HT-29 (cell line): ENCODE data around the gene GDF7. TPM values are rescaled to one million over a fixed set of nuclear protein-coding genes. Genes with fewer than 3 reads are reported as not detected.

Experiments used
- DNase-seq: peaks from one replicate; pipeline ENCODE4 v3.0.0-alpha.2; 2015; ENCODE audit warnings: low spot score
- total RNA-seq: library from RNA; depleted of rRNA; stranded (reverse); fragments of >200 nt; shearing (Covaris generic); gene quantifications from 2 replicates; pipeline ENCODE4 v1.2.3, GENCODE V29; 2014

GDF7 gene
- total RNA-seq, 1 experiment from 2014 or later: not detected

DNA sequence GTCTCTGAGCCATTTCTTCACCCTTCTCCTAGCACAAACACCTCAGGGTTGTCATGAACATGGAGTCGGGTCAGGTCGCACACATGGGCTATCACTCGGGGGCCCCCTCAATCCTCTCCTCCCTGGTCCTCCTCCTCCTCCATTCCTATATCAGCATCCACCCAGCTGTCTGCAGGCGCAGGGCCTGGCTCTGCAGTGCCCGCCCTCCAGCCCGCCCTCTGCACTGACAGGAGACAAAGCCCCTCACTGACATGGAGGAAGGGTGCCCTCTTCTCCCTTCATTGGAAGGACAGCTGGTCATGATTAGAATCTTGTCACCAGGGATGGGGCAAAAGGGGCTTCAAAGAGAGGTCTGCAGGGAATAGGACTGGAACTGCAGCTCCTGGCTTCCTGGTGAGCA, 37.8 kb upstream of the GDF7 start:
- no peak for DNase-seq

DNA sequence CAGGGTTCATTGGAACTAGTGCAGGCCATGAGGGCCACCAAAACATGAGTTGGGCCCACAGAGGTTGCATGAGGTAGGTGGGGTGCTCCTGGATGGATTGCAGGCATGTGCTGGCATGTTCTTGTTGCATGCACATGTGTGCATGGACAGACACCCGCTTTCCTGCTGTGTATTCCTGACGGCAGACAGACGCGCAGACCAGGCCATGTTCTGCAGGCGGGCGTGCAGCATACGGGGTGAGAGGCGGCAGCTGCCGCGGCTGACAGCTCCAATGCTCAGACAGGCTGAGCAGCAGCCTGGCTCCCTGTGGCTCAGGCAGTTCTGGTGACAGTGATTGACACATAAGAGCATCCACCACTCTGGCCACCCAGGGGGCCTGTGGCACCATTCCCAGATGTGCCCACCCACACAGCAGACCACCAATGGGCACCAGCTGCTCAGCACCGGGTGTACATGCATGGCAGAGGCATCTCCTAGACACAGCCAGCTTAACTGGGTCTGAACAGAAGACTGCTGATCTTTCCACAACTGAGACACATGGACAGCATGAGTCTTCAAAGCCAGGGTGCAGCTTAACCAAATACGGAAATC, 37.3 kb upstream of the GDF7 start:
- no peak for DNase-seq

DNA sequence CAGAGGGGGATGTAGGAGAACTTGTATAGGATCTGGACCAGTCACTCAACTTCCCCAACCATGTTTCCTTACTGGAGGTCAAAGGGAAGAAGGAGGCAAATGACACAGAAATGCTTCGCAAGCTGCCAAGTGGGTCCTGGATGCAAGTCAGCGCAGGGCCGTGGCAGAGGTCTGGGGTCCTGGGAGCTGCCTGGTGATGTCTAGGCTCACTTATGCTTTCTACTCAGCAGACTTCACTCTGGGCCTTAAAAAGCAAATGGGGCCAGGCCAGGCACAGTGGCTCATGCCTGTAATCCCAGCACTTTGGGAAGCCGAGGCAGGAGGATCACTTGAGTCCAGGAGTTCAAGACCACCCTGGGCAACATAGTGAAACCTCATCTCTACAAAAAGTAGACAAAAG, 36.0 kb upstream of the GDF7 start:
- DNase-seq: no peak

DNA sequence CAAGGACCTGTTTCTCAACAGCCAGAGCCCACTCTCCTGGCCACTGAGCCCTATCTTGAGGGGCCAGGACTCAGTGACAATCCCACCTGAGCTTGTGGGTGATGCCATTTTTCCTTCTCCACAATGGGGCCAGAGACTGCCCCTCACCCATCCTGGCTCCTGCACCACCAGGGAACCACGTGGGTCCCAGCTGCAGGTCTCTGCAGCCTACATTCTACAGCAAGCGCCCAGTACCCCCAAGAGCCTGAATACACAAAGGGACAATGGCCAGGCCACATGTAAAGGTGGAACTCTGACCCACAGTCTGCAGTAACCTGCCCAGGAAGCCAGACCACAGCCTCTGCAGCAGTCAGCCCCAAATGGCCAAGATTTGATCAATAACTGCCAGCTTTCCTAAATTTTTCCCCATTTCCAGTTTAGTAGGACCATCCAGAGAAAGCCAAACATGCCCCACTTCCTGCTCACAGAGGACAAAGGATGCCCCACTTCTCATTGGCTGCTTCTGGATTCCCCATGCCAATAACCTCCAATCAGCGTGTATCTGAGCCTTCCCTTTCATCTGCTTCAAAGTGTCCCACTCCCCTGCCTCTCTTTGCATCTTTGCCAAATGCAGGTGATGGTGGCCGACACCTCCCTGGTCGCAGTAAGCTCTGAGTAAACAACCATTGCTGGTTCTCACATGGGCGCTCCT, 35.2 kb upstream of the GDF7 start:
- DNase-seq: no peak

DNA sequence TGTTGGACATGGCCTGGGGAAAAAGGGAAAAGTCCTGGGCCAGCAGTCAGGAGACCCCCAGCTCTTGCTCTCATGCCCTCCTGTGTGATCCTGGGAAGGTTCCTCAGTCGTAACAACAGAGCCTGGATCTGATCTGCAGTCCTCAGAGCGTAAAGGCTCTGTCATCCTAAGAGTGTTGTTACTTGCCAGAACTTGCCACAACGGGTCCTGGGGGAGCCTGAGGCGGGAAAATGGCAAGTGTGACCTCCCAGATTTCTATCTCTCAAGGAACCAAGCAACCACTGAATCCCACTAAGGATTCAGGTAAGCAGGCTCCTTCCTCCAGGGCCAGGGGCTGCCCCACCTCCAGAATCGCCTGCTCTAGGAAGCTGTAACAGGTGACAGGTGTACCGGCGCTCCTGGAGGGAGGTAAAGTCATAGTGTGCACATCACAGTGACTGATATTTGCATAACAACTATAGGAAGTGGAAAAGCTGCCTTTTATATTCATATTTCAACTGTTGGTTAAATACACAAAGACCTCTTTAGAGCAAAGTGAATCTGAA, 34.4 kb upstream of the GDF7 start:
- no peak for DNase-seq

DNA sequence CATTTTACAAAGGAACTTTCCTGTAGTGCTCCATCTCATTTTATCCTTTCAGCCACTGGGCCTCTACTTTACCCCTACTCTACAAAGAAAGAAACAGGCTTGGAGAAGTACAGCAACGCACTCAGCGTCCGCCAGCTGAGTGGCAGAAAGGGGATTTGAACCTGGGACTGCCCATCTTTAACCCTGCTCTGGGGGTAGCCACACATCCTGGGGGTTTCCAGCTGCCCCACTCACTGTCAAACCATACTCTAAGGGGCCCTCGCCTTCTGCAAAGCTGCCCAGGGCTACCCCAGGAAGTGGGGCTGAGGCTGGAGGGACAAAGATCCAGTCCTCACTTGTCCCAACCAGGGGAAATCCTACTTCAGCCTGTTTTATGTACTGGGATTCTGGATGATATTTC, 33.9 kb upstream of the GDF7 start:
- DNase-seq: no peak

DNA sequence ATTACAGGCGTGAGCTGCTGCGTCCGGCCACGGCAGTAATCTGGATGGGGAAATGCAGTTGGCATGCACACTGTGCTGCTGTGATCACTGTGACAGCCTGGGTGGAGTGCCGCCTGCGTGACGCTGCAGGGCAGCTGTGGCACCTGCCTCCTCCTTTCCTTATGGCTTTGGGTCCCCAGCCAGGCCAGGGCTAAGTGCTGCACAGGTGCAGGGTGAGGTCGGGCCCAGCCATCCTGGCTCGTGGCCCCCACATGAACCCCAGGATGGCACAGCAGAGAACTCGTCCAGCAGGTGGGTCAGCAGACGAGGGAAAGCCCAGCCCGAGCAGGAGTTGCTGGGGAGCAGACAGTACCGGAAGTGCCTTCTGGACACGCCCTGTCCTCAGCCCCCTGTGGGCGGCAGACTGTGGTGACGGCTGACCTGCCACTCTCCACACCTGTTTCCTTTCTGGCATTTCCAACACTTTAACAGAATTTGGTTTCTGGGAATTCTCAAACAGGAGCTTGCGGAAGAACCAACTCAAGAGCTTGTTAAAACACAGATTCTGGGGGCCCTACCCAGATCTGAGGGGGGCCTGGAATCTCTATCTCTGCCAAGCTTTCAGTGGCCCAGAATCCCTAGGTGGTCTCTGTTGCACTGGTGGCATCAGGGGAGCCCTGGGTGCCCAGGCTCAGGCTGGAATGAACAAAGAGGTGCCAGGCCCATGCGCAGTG, 33.0 kb upstream of the GDF7 start:
- DNase-seq: peak; percentile 90

DNA sequence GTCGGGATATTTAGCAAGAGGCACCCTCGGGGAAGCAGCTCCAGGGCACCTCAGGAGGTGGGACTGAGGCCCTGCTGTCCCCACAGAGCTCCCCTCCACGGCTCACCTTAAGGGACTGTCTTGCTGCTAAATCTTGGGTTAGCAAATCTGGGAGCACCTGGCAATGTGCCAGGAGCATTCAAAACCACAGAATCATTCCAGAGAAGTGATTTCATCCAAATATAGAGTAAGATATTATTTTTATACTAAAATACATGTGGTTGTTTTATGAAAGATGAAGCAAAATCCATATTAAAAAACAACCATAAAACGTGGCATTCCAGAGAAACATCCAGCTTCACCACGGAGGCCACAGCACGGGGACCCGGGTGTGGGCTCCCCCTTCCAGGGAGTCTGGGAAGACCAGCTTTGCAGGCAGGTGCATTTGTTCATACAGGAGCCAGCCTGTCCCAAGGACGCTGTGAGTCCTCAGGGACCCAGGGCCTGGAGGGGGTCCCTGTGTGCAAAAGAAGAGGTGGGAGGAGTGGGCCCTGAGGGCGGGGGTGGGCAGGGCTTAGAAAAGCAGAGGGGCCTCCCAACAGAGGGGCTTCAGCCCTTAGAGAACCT, 32.3 kb upstream of the GDF7 start:
- DNase-seq: peak; percentile 70

DNA sequence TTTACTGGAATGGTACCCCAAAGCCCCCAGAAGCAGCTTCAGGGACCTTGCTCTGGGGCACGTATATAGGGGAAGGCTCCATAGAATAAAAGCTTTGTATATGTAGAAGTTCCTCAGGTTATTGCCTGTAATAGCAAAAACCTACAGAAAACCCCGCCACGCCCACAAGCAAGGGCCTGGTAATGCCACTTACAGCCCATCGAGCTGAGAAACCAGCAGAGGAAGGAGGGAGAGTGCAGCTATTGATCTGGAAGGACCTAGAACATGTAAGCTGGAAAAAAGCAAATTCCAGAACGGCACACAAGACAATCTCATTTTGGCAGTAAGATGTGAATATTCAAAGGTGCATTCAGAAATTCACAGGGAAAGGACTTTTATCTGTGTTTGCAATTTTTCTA, 31.8 kb upstream of the GDF7 start:
- DNase-seq: peak; percentile 50

DNA sequence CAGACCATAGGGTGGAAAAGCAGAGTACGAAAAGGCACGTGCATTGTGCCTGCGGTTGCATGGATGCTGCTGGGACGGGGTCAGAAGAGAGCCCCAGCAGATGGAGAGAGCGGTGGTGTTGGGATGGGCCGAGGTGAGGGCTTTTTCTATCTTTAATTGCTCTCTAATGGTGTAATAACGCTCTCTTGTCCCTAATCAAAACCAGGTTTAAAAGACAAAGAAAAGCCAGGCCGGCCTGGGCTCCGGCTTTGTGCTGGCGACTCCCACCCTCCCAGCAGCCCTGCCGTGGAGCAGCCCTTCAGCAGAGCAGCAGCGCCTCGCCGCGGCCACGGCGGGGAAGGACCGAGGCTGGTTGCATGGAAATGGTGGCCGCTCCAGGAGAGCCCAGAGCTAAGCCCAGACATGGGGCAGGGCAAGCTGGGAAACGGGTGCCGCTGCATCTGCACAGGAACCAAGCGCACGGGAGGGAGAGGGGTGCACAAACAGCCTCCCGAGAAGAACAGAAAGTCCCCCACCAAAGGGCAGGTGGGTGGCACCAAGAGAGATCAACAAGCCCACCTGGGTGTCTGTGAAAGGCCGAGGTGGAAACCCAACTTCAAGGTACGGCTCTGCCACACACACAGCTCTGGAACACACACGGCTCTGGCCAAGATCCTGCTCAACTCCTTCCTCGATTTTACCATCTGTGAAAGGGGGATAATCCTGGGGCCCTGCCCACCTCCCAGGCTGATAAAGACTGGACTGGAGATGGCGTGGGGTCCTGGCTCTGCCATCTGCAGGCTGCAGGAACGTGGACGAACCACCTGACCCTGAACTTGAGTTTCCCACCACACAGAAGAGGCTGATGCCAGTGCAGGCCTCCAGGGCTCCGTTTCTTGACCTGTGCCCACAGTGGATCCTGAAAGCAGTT, 31.0 kb upstream of the GDF7 start:
- peak; percentile 91 for DNase-seq

DNA sequence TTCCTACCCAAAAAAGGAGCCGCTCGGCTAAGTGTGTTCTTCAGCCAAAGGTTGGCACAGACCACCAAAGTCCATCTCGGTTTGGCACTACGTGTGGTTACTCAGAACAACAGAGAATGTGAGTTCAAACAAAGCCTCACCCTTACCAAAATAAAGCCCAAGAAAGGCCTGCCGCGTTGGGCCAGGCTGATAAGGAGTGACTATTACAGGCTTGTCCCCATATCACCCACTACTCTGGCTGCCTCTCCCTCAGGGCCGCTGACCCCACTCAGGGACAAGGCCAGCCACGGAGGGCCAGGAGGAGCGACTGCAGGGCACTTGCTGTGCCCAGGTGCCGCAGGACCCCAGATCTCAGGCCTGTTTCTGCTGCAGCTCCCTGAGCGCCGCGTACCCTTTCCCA, 29.8 kb upstream of the GDF7 start:
- DNase-seq: no peak

DNA sequence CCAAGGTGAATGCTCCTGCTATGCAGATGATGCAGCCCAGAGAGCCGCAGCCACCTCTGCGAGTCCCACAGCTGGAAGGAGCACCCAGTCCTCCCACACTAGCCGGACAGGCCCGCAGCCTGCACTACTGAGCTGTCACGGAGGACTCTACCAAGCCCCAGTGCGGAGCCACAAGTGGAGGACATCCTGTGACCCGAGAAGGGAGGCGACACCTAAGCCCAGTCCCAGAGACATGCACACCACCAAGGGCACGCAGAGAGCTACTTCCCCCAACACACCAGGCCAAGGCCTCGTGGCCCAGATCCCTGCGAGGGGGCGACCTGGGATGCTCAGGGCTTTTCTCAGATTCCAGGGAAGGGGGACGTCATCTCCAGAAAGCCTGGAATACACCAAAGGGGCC, 28.9 kb upstream of the GDF7 start:
- DNase-seq: no peak

DNA sequence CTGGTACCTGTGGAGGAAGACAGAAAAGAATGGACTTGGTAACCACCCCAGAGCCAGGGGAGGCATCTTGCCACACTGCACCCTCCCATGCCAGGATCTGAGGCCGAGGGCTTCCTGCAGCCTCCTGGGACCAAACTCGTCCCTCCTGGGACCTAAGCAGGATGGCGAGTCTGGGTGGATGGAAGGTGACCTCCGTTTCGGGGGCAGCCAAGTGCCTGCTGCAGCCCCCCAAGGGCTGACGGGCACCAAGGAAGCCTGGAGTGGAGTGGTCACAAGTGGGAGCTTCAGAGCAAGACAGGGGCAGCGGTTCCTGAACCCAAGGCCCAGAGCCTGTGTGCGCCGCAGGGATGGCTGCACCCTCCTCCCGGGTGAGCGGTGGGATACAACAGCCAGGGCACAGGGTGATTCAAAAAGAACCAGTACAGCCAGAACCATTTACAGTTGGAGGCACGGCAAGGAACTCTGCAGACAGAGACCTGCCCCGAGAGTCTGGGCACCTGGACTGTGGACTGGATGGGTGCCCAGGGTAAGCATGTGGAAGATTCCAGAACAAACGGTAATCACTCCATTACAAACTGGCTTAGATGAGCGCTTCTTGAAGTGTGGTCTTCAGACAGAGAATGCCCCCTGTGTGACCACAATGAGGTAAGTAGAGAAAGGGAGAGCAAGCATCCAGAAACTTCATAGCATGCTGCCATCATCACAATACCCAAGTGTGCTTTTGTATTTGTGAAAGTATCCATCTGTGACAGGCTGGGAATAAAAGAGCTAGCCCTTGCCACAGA, 28.1 kb upstream of the GDF7 start:
- no peak for DNase-seq

DNA sequence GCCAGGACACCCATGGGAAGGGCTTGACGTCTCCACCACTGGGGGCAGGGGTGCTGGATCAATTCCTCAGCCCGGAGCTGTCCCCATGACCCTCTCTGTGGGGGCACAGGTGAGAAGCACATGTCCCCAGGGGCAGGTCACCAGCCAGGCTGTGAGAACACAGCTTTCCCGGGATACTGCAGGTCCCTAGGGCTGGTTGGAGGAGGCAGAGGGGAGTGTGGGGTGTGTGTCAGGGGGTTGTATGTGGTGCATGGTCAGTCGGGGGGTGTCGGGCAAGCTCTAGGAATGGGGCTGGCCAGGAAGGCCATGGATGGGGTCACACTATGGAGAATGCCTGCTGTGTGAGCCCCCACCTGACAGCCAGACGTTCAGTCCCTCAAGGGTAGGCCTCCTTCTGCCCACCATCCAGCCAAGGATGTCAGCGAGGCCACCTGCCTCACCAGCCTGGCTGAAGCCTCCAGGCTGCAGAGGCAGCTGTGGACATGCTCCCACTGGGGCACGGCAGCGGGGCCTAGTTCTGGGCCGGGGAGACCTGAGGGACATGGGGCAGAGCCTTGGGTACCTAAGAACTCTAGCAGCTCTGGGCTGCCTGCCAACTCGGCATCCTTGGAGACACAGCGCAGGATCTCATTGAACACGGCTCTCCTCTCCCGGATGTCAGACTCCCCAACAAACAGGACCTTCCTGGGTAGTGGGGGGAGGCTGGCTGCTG, 26.4 kb upstream of the GDF7 start:
- DNase-seq: no peak

DNA sequence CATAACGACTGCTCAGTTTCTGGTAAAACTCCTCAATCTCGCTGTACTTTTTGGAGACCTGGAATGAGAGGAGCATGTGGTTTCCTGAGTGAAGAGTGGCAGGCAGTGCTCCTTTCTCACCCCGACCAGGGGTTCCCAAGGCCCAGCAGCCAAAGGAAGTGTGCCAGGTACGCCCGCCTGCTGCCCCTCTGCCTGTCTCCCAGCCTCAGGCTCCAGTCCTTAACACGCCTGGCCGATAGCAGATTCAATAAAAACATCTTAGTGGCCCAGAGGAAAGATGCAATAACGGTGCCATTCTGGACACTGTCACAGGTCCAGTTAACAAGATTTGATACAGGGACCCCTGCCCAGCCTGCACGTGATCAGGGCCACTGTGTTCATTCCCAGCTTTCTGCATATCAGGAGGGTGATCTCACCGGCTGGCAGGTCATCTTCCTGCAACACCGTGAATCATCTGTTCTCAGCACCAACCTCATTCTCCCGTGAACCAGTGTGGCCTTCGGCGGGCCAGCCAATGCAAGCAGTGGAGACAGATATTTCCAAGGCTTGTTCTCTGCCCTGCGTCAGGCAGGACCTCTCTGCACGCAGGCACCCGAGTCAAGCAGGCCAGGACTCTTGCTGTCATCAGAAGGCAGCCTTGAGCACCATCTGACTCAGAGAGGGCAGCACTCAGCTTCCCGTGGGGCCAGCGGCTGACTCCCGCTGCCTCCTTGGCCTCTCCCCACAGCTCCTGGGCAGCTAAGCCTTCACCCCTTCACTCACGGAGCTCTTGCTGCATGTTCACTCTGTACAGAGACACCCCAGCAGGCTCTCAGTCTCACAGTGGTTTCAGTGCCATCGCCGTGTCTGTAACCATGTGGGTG, 25.6 kb upstream of the GDF7 start:
- DNase-seq: no peak

DNA sequence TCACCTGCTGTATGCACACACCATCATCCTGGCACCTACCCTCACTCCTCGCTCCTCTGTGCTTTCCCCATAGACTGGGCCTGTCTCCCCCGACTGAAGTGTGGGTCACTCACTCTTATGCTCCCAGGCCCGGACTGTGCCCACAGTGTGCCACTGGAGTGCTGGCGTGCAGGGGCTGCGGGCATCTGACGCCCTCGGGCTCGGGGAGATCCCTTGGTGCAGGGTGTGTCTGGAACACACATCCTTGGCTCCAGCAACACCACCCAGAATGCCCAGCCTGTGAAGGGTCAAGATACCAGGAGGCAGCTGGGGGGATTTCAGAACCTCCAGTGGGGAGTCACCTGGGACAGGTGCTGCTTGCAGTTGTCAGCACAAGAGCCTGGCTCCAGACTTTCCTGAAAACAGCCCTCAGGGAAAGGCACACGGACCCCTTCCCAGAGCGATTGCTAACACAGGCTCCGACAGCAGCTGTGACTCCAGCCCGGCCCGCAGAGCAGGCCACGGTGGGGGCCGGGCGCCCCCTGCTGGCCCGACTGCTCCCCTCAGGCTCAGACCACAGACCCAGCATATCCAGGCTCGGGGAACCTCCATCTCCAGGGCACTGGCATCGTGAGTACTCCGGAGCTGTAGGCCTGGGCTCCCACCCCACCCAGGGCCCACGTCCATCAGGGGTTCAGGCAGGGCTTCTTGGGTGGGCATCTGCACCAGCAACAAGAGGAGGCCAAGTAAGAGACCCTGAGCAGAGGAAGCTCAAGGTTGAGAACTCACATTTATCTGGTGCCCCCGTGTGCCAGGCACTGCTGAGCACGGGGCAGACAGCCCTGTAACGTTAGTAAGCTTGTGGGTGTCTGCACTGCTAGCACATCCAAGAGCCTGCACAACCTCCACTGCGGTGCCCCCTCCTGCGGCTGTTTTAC, 24.6 kb upstream of the GDF7 start:
- DNase-seq: peak; percentile 76

DNA sequence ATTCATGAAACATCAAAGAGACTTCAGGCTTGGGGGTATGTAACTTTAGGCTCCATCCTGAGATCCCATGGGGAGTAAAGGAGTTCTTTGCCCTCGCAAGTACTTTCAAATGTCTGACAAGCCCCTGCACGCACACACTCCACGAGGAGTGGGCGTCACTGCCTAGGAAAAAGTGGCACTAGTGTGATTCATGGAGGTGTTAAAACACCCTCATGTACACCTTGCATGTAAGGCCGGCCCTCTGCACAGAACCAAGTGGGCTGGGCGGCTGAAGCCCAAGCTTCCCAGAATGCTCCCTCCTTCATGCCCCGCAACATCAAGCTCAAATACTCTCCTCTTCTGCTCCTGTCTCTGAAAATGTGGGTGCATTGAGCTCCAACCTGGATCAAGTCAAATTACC, 23.9 kb upstream of the GDF7 start:
- DNase-seq: no peak

DNA sequence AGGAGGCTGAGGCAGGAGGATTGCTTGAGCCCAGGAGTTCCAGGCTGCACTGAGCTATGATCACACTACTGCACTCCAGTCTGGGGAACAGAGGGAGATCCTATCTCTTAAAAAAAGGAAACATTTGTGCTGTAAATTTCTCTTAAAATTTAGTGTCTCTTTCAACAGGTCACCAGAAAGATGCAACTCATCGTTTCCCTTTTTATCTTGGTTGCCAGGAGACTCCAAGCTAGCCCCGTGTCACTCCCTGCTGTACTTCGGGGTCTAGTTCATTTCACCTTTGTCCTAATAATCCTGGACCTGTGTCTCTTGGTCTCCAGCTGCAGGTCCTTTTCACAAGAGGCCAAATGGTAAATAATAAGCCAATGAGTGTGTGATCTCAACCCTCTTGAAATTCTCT, 23.1 kb upstream of the GDF7 start:
- DNase-seq: no peak
